GM18508 (cell line): Measurements from ENCODE around the gene MORF4L1.
A peak's percentile ranks its signal among the peaks of the same experiment; 100 is the strongest.
"Not testable (repeated sequence)": the region's sequence is repeated elsewhere in the genome, so short reads cannot be mapped to it uniquely, and the experiment has no call there.

Experiments
- ATAC-seq: cut with Tn5 transposase; IDR thresholded peaks from one replicate; pipeline ENCODE4 v1.9.1; 2021; ENCODE audit warnings: moderate number of reproducible peaks; ENCODE audit not compliant: insufficient read depth, unreplicated experiment

The MORF4L1 gene

GRCh38 chr15:78872155-78872971 is at the start of gene MORF4L1:
Gene MORF4L1, plus strand, starts transcription at chr15:78872890. Its CDS starts 128 bp downstream, at chr15:78873018.
- peak; percentile 72 for ATAC-seq

- ATAC-seq: no peak
Measured at GRCh38 chr15:78828920-78829319, 43.8 kb upstream of the MORF4L1 start.

- no peak for ATAC-seq
Measured at GRCh38 chr15:78830514-78831228, 42.0 kb upstream of the MORF4L1 start.

- ATAC-seq: no peak
Measured at GRCh38 chr15:78831229-78832207, 41.2 kb upstream of the MORF4L1 start.

GRCh38 chr15:78836333-78836732 is 36.4 kb upstream of the MORF4L1 start:
- ATAC-seq: no peak

GRCh38 chr15:78837131-78837530 is 35.6 kb upstream of the MORF4L1 start:
- no peak for ATAC-seq

- no peak for ATAC-seq
Measured at GRCh38 chr15:78837543-78837942, 35.1 kb upstream of the MORF4L1 start.

GRCh38 chr15:78838489-78838888 is 34.2 kb upstream of the MORF4L1 start:
- ATAC-seq: no peak

GRCh38 chr15:78839151-78839550 is 33.5 kb upstream of the MORF4L1 start:
- ATAC-seq: not testable (repeated sequence)

- ATAC-seq: no peak
Measured at GRCh38 chr15:78840661-78841375, 31.9 kb upstream of the MORF4L1 start.

GRCh38 chr15:78841376-78841706 is 31.3 kb upstream of the MORF4L1 start:
- no peak for ATAC-seq

GRCh38 chr15:78841891-78842290 is 30.8 kb upstream of the MORF4L1 start:
- ATAC-seq: no peak

- ATAC-seq: no peak
Measured at GRCh38 chr15:78842519-78842918, 30.2 kb upstream of the MORF4L1 start.

GRCh38 chr15:78846906-78847305 is 25.8 kb upstream of the MORF4L1 start:
- not testable (repeated sequence) for ATAC-seq

- not testable (repeated sequence) for ATAC-seq
Measured at GRCh38 chr15:78847387-78847906, 25.2 kb upstream of the MORF4L1 start.

GRCh38 chr15:78850352-78850751 is 22.3 kb upstream of the MORF4L1 start:
- no peak for ATAC-seq

- ATAC-seq: no peak
Measured at GRCh38 chr15:78850941-78851755, 21.5 kb upstream of the MORF4L1 start.

GRCh38 chr15:78853500-78853899 is 19.2 kb upstream of the MORF4L1 start:
- ATAC-seq: no peak

GRCh38 chr15:78854833-78855372 is 17.8 kb upstream of the MORF4L1 start:
- no peak for ATAC-seq
